ENCODE data around the gene SNAI1.

DNA sequence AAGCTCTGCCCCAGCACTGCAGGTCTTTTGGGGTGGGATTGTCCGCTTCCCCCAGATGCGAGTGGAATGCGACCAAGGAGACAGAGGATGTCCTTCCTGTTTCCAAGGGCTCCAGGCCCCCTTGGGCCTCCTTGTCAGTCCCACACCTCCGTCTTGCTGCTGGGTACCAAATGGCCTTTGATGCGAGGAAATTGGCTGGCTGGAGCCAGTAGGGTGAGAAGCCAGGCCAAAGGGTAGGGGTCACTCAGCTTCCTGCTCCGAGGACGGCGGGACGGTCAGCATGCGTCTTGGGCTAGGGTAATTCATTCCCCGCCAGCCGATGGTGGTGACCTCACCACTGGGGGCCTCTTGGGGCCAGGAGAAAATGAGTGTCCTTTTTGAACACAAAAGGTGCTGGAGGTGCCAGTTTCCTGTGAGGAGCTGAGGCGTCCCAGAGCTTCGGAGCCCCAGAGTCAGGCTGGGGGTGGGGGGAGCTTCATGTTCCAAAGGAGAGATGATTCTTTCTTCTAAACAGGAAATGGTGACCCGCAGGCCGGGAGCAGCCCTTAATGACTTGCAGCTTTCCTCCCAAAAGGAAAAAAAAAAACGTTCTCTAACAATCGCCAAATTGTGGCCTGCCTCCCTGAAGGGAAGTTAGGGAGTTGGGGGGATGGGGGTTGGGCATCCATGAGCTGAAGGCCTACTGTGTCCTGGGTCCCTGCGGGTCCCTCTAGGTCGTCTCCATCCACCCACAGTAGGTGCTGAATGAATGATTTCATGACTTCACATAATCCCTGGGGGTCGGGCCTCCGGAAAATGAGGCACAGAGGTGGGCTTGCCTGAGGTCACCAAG lies 6.7 kb downstream of the SNAI1 start:
- no peak for TF ChIP-seq CTCF (conservative IDR thresholded peaks at IDR 0.05; ENCODE audit: low read depth, low read length)
- TF ChIP-seq EZH2 (IDR thresholded peaks at IDR 0.05; ENCODE audit: borderline replicate concordance, low read depth, low read length, poor library complexity, severe bottlenecking): no peak
